Naive B cell (primary cell): ENCODE results near the gene MACROH2A2. TPM values are rescaled to one million over a fixed set of nuclear protein-coding genes. Genes with fewer than 3 reads are reported as not detected.
"Not testable (repeated sequence)": the region's sequence is repeated elsewhere in the genome, so short reads cannot be mapped to it uniquely, and the experiment has no call there.

ENCODE experiments used
- ATAC-seq, 2 donors: fragments of 150-1000 bp; cut with Tn5 transposase; 2 replicates each; pipeline ENCODE4 v1.10.0; 2021; ENCODE audit warnings: low read depth in 2 of 2, mild to moderate bottlenecking in 2 of 2, moderate library complexity in 2 of 2
- DNase-seq: peaks from one replicate; pipeline ENCODE4 v3.0.0; 2022
- H3K27ac Mint-ChIP-seq, 6 donors: one replicate each; pipeline ENCODE4 v1.8.0; 2020 to 2022; ENCODE audit warnings: mild to moderate bottlenecking in 6 of 6, mixed read lengths in 6 of 6, moderate library complexity in 5 of 6, inconsistent platforms in 2 of 6
- H3K27me3 Mint-ChIP-seq, 3 donors: one replicate each; pipeline ENCODE4 v1.8.0; 2021 to 2022; ENCODE audit warnings: mixed read lengths in 3 of 3, mild to moderate bottlenecking in 1 of 3
- H3K36me3 Mint-ChIP-seq, 2 donors: one replicate each; pipeline ENCODE4 v1.8.0; 2020 to 2022; ENCODE audit warnings: mixed read lengths in 2 of 2, inconsistent platforms in 1 of 2, mild to moderate bottlenecking in 1 of 2
- H3K4me1 Mint-ChIP-seq, 3 donors: one replicate each; pipeline ENCODE4 v1.8.0; 2020 to 2022; ENCODE audit warnings: mixed read lengths in 3 of 3, inconsistent platforms in 1 of 3, mild to moderate bottlenecking in 1 of 3, moderate library complexity in 1 of 3
- H3K4me3 Mint-ChIP-seq, 8 donors: one replicate each; pipeline ENCODE4 v1.8.0; 2020 to 2022; ENCODE audit warnings: mild to moderate bottlenecking in 8 of 8, mixed read lengths in 8 of 8, moderate library complexity in 8 of 8, inconsistent platforms in 2 of 8
- H3K9me3 Mint-ChIP-seq, 7 donors: one replicate each; pipeline ENCODE4 v1.8.0; 2020 to 2022; ENCODE audit warnings: mixed read lengths in 7 of 7, mild to moderate bottlenecking in 5 of 7, inconsistent platforms in 2 of 7, moderate library complexity in 1 of 7
- polyA plus RNA-seq, 6 donors: library from polyadenylated mRNA; unstranded; fragments of 300-500 nt; fragmentation: Illumina TruSeq; gene quantifications; one replicate each; pipeline ENCODE4 v1.2.3, GENCODE V29; 2021; ENCODE audit warnings: low read depth in 6 of 6

Gene MACROH2A2
- polyA plus RNA-seq, 6 donors from 2014 or later = not detected

- Mint-ChIP-seq H3K4me3 (no peak overlapping the region), H3K36me3 (peaks cover 0 to 5% of the 10 kb centered on the region in 2 donors), H3K27me3 (no peaks in the 10 kb centered on the region), H3K27ac (no peak overlapping the region), H3K4me1 (no peaks in the 10 kb centered on the region), H3K9me3 (no peaks in the 10 kb centered on the region)
- no peak for DNase-seq
- no peak for ATAC-seq
Observed at GRCh38 chr10:70096705-70097420, 44.2 kb downstream of the MACROH2A2 start.

GRCh38 chr10:70097459-70097858, 44.8 kb downstream of the MACROH2A2 start:
- DNase-seq = no peak
- Mint-ChIP-seq H3K4me3 (no peak overlapping the region), H3K9me3 (no peaks in the 10 kb centered on the region), H3K27ac (no peak overlapping the region), H3K27me3 (no peaks in the 10 kb centered on the region), H3K36me3 (peaks cover 0 to 7% of the 10 kb centered on the region in 2 donors), H3K4me1 (no peaks in the 10 kb centered on the region)
- no peak for ATAC-seq

- H3K27ac Mint-ChIP-seq = no peak overlapping the region
- no peaks in the 10 kb centered on the region for H3K27me3 Mint-ChIP-seq
Observed at GRCh38 chr10:70098271-70098670, 45.6 kb downstream of the MACROH2A2 start.

GRCh38 chr10:70101068-70101562, 48.5 kb downstream of the MACROH2A2 start:
- not testable (repeated sequence) for H3K4me3 Mint-ChIP-seq, H3K9me3 Mint-ChIP-seq, H3K36me3 Mint-ChIP-seq, ATAC-seq, H3K4me1 Mint-ChIP-seq, H3K27me3 Mint-ChIP-seq, DNase-seq
- H3K27ac Mint-ChIP-seq = peak overlapping the region in 2 of 6 donors; percentile 67 to 87

More at GRCh38 chr10:70098271-70098670, 45.6 kb downstream of the MACROH2A2 start:
- DNase-seq (no peak), ATAC-seq (no peak)
- Mint-ChIP-seq H3K36me3 (peaks cover 0 to 7% of the 10 kb centered on the region in 2 donors), H3K4me3 (no peak overlapping the region), H3K4me1 (no peaks in the 10 kb centered on the region), H3K9me3 (no peaks in the 10 kb centered on the region)

GRCh38 chr10:70101668-70102067, 49.0 kb downstream of the MACROH2A2 start:
- ATAC-seq (no peak), DNase-seq (no peak)
- no peaks in the 10 kb centered on the region for H3K27me3 Mint-ChIP-seq
- H3K4me3 Mint-ChIP-seq = no peak overlapping the region
- no peaks in the 10 kb centered on the region for H3K4me1 Mint-ChIP-seq
- no peaks in the 10 kb centered on the region for H3K9me3 Mint-ChIP-seq
- no peak overlapping the region for H3K27ac Mint-ChIP-seq
- peaks cover 0 to 7% of the 10 kb centered on the region in 2 donors for H3K36me3 Mint-ChIP-seq

- ATAC-seq = peak in 1 of 2 donors; percentile 20
- Mint-ChIP-seq H3K27ac (peak overlapping the region in 1 of 6 donors; percentile 18), H3K36me3 (no peaks in the 10 kb centered on the region)
Observed at GRCh38 chr10:70106958-70107791, 54.5 kb downstream of the MACROH2A2 start.

GRCh38 chr10:70109064-70109729, 56.6 kb downstream of the MACROH2A2 start:
- no peak for DNase-seq
- no peak for ATAC-seq
- H3K27me3 Mint-ChIP-seq = no peaks in the 10 kb centered on the region
- H3K4me1 Mint-ChIP-seq = peaks cover 0 to 4% (median 0%) of the 10 kb centered on the region in 3 donors
- no peaks in the 10 kb centered on the region for H3K9me3 Mint-ChIP-seq
- no peak overlapping the region for H3K4me3 Mint-ChIP-seq
- no peak overlapping the region for H3K27ac Mint-ChIP-seq
- peaks cover 6 to 14% of the 10 kb centered on the region in 2 donors for H3K36me3 Mint-ChIP-seq

More at GRCh38 chr10:70106958-70107791, 54.5 kb downstream of the MACROH2A2 start:
- H3K4me1 Mint-ChIP-seq = peaks cover 0 to 4% (median 0%) of the 10 kb centered on the region in 3 donors
- no peak overlapping the region for H3K4me3 Mint-ChIP-seq
- no peaks in the 10 kb centered on the region for H3K27me3 Mint-ChIP-seq
- no peak for DNase-seq
- H3K9me3 Mint-ChIP-seq = no peaks in the 10 kb centered on the region

GRCh38 chr10:70111496-70111895, 58.9 kb downstream of the MACROH2A2 start:
- DNase-seq (no peak), ATAC-seq (no peak)
- H3K9me3 Mint-ChIP-seq = no peaks in the 10 kb centered on the region
- H3K27ac Mint-ChIP-seq = peak overlapping the region in 3 of 6 donors; percentile 7 to 65 (median 22)
- peaks cover 5 to 7% (median 7%) of the 10 kb centered on the region in 3 donors for H3K4me1 Mint-ChIP-seq
- H3K27me3 Mint-ChIP-seq = no peaks in the 10 kb centered on the region
- H3K36me3 Mint-ChIP-seq = peaks cover 6 to 14% of the 10 kb centered on the region in 2 donors
- H3K4me3 Mint-ChIP-seq = no peak overlapping the region

GRCh38 chr10:70112071-70112470, 59.4 kb downstream of the MACROH2A2 start:
- no peak for DNase-seq
- Mint-ChIP-seq H3K9me3 (no peaks in the 10 kb centered on the region), H3K36me3 (peaks cover 6 to 14% of the 10 kb centered on the region in 2 donors), H3K4me1 (peaks cover 6 to 7% (median 7%) of the 10 kb centered on the region in 3 donors), H3K4me3 (no peak overlapping the region), H3K27me3 (no peaks in the 10 kb centered on the region), H3K27ac (no peak overlapping the region)
- ATAC-seq = no peak

GRCh38 chr10:70114902-70115301, 62.3 kb downstream of the MACROH2A2 start:
- Mint-ChIP-seq H3K9me3 (no peaks in the 10 kb centered on the region), H3K36me3 (peaks cover 6 to 14% of the 10 kb centered on the region in 2 donors), H3K4me1 (peaks cover 4 to 7% (median 6%) of the 10 kb centered on the region in 3 donors), H3K27me3 (no peaks in the 10 kb centered on the region), H3K4me3 (no peak overlapping the region), H3K27ac (no peak overlapping the region)
- no peak for DNase-seq
- ATAC-seq = no peak

- H3K36me3 Mint-ChIP-seq = peaks cover 6 to 14% of the 10 kb centered on the region in 2 donors
- DNase-seq (peak; percentile 48), ATAC-seq (peak; percentile 52 to 66)
- no peak overlapping the region for H3K4me3 Mint-ChIP-seq
- H3K27ac Mint-ChIP-seq = peak overlapping the region in 3 of 6 donors; percentile 32 to 76 (median 70)
- H3K27me3 Mint-ChIP-seq = no peaks in the 10 kb centered on the region
- no peaks in the 10 kb centered on the region for H3K9me3 Mint-ChIP-seq
- peaks cover 4 to 7% (median 6%) of the 10 kb centered on the region in 3 donors for H3K4me1 Mint-ChIP-seq
Observed at GRCh38 chr10:70115948-70116682, 63.5 kb downstream of the MACROH2A2 start.

GRCh38 chr10:70117646-70118045, 65.0 kb downstream of the MACROH2A2 start:
- Mint-ChIP-seq H3K36me3 (peaks cover 6 to 14% of the 10 kb centered on the region in 2 donors), H3K4me1 (peaks cover 4 to 7% (median 6%) of the 10 kb centered on the region in 3 donors), H3K27ac (no peak overlapping the region), H3K27me3 (no peaks in the 10 kb centered on the region), H3K4me3 (no peak overlapping the region), H3K9me3 (no peaks in the 10 kb centered on the region)
- no peak for DNase-seq
- no peak for ATAC-seq
